Hepatocyte (in vitro differentiated cells): Measurements from ENCODE around the gene LGALSL. TPM values are rescaled to one million over a fixed set of nuclear protein-coding genes. Genes with fewer than 3 reads are reported as not detected.

ENCODE experiments used
- DNase-seq: peaks from one replicate; pipeline ENCODE4 v3.0.0-alpha.2; 2016; ENCODE audit warnings: low spot score
- H2AFZ ChIP-seq: fragments of 200-600 bp; sonication (generic); 2 replicates; pipeline ENCODE4 v1.6.0; 2016; ENCODE audit warnings: antibody characterized with exemption, mild to moderate bottlenecking
- H3K27ac ChIP-seq: fragments of 200-600 bp; sonication (generic); 2 replicates; pipeline ENCODE4 v1.5.1; 2016; ENCODE audit warnings: mild to moderate bottlenecking
- H3K27me3 ChIP-seq: fragments of 200-600 bp; sonication (generic); 2 replicates; pipeline ENCODE4 v1.6.1; 2016
- H3K36me3 ChIP-seq: fragments of 200-600 bp; sonication (generic); replicated peaks from 2 replicates; pipeline ENCODE4 v1.5.1; 2016; ENCODE audit warnings: low read depth; ENCODE audit not compliant: insufficient read depth
- H3K4me1 ChIP-seq: fragments of 200-600 bp; sonication (generic); 2 replicates; pipeline ENCODE4 v1.5.1; 2016; ENCODE audit warnings: mild to moderate bottlenecking, moderate library complexity; ENCODE audit not compliant: insufficient read depth
- H3K4me2 ChIP-seq: fragments of 200-600 bp; sonication (generic); 2 replicates; pipeline ENCODE4 v1.6.0; 2016
- H3K4me3 ChIP-seq: fragments of 200-600 bp; sonication (generic); 2 replicates; pipeline ENCODE4 v1.5.1; 2016; ENCODE audit warnings: mild to moderate bottlenecking
- H3K79me2 ChIP-seq: fragments of 200-600 bp; sonication (generic); 2 replicates; pipeline ENCODE4 v1.6.0; 2017; ENCODE audit warnings: mild to moderate bottlenecking
- H3K9me2 ChIP-seq: fragments of 200-600 bp; sonication (generic); replicated peaks from 2 replicates; pipeline ENCODE4 v1.6.0; 2017; ENCODE audit warnings: mild to moderate bottlenecking; ENCODE audit not compliant: insufficient read depth
- H3K9me3 ChIP-seq: fragments of 200-600 bp; sonication (generic); 2 replicates; pipeline ENCODE4 v1.5.1; 2016; ENCODE audit warnings: low read depth, mild to moderate bottlenecking
- H4K20me1 ChIP-seq: fragments of 200-600 bp; sonication (generic); 2 replicates; pipeline ENCODE4 v1.6.0; 2016; ENCODE audit warnings: mild to moderate bottlenecking; ENCODE audit not compliant: insufficient read depth, poor library complexity, severe bottlenecking
- EZH2 ChIP-seq: fragments of 200-600 bp; sonication (generic); IDR thresholded peaks from 2 replicates; pipeline ENCODE4 v1.6.1; 2016; ENCODE audit warnings: antibody characterized with exemption, mild to moderate bottlenecking, borderline replicate concordance
- EZH2phosphoT487 ChIP-seq: fragments of 200-600 bp; sonication (generic); IDR thresholded peaks from one replicate; pipeline ENCODE4 v1.6.1; 2018; ENCODE audit warnings: antibody characterized with exemption, mild to moderate bottlenecking, low read depth, moderate library complexity; ENCODE audit not compliant: unreplicated experiment, severe bottlenecking
- WGBS: methylation state at CpG from one replicate; pipeline ENCODE4 v1.1.6; 2016; ENCODE audit warnings: low lambda C conversion rate; ENCODE audit errors: missing lambda C conversion rate; 5-methylcytosine and 5-hydroxymethylcytosine counted together
- polyA plus RNA-seq: library from polyadenylated mRNA; unstranded; fragments of >200 nt; fragmentation: Nextera tagmentation; extraction: Ambion mirVana; gene quantifications from 2 replicates; pipeline ENCODE4 v1.2.1, GENCODE V29; 2016
- total RNA-seq: library from RNA; depleted of rRNA; stranded (reverse); fragments of >200 nt; gene quantifications from 2 replicates; pipeline ENCODE4 v1.2.3, GENCODE V29; 2014
- TF ChIP-seq, protein P1 (sequence below): fragments of 200-600 bp; sonication (generic); IDR thresholded peaks from 2 replicates; pipeline ENCODE4 v1.5.1; 2016; ENCODE audit warnings: antibody characterized with exemption, mild to moderate bottlenecking; ENCODE audit not compliant: poor library complexity

LGALSL gene
- total and polyA plus RNA-seq, 2 experiments from 2014 or later, result 30.7 to 44.6 TPM

GRCh38 chr2:64481665-64482064 is 27.7 kb downstream of the LGALSL start:
- no peak for TF ChIP-seq EZH2phosphoT487
- TF ChIP-seq, protein P1, sequence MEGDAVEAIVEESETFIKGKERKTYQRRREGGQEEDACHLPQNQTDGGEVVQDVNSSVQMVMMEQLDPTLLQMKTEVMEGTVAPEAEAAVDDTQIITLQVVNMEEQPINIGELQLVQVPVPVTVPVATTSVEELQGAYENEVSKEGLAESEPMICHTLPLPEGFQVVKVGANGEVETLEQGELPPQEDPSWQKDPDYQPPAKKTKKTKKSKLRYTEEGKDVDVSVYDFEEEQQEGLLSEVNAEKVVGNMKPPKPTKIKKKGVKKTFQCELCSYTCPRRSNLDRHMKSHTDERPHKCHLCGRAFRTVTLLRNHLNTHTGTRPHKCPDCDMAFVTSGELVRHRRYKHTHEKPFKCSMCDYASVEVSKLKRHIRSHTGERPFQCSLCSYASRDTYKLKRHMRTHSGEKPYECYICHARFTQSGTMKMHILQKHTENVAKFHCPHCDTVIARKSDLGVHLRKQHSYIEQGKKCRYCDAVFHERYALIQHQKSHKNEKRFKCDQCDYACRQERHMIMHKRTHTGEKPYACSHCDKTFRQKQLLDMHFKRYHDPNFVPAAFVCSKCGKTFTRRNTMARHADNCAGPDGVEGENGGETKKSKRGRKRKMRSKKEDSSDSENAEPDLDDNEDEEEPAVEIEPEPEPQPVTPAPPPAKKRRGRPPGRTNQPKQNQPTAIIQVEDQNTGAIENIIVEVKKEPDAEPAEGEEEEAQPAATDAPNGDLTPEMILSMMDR, result no peak
- TF ChIP-seq EZH2, result no peak
- Histone ChIP-seq H4K20me1 (no peaks in the 10 kb centered on the region), H2AFZ (no peak overlapping the region), H3K9me2 (no peaks in the 10 kb centered on the region), H3K4me2 (no peak overlapping the region), H3K79me2 (no peaks in the 10 kb centered on the region), H3K4me1 (peaks cover 20% of the 10 kb centered on the region), H3K27me3 (no peaks in the 10 kb centered on the region), H3K9me3 (no peaks in the 10 kb centered on the region), H3K27ac (no peak overlapping the region), H3K4me3 (no peak overlapping the region), H3K36me3 (no peaks in the 10 kb centered on the region)
- DNase-seq, result no peak
- WGBS, result 94% methylated on average over 5 of the region's 5 CpGs

GRCh38 chr2:64482243-64482642 is 28.3 kb downstream of the LGALSL start:
- H3K27ac ChIP-seq, result peak overlapping the region; percentile 82
- H3K4me2 ChIP-seq, result no peak overlapping the region
- TF ChIP-seq EZH2, result no peak
- TF ChIP-seq EZH2phosphoT487, result no peak
- TF ChIP-seq, protein P1, result no peak
- no peak for DNase-seq
- no peak overlapping the region for H2AFZ ChIP-seq
- H3K79me2 ChIP-seq, result no peaks in the 10 kb centered on the region
- H3K4me1 ChIP-seq, result peaks cover 20% of the 10 kb centered on the region
- no peaks in the 10 kb centered on the region for H4K20me1 ChIP-seq
- no peaks in the 10 kb centered on the region for H3K27me3 ChIP-seq
- no peaks in the 10 kb centered on the region for H3K36me3 ChIP-seq
- no peak overlapping the region for H3K4me3 ChIP-seq
- whole genome bisulfite sequencing, result 97% methylated on average over 1 of the region's 1 CpG
- no peaks in the 10 kb centered on the region for H3K9me2 ChIP-seq
- H3K9me3 ChIP-seq, result no peaks in the 10 kb centered on the region

- no peaks in the 10 kb centered on the region for H3K36me3 ChIP-seq
- H3K4me1 ChIP-seq, result peaks cover 17% of the 10 kb centered on the region
- no peaks in the 10 kb centered on the region for H4K20me1 ChIP-seq
- H3K9me3 ChIP-seq, result no peaks in the 10 kb centered on the region
- peak; percentile 72 for DNase-seq
- no peaks in the 10 kb centered on the region for H3K79me2 ChIP-seq
- no peaks in the 10 kb centered on the region for H3K27me3 ChIP-seq
- H3K9me2 ChIP-seq, result no peaks in the 10 kb centered on the region
- no peak overlapping the region for H3K4me3 ChIP-seq
- no peak overlapping the region for H2AFZ ChIP-seq
- peak overlapping the region; percentile 82 for H3K27ac ChIP-seq
- WGBS, result 36% methylated on average over 5 of the region's 5 CpGs
- no peak for TF ChIP-seq EZH2
- TF ChIP-seq, protein P1, result no peak
- no peak for TF ChIP-seq EZH2phosphoT487
- H3K4me2 ChIP-seq, result no peak overlapping the region
These were observed 29.0 kb downstream of the LGALSL start for GRCh38 chr2:64482765-64483504.
